T-helper 2 cell treated with Interferon-gamma antibody and Interleukin-4, amounts not matched to agents 100 ng/mL and 5 ng/mL, for 36 hours (primary cell): Measurements from ENCODE around the gene BGLAP. TPM values are rescaled to one million over a fixed set of nuclear protein-coding genes. Genes with fewer than 3 reads are reported as not detected.
"Not testable (repeated sequence)": the region's sequence is repeated elsewhere in the genome, so short reads cannot be mapped to it uniquely, and the experiment has no call there.

Source experiments
- intact Hi-C: fragments of 100-400 bp; cut with micrococcal nuclease; formaldehyde crosslinking; loops from one replicate; pipeline ENCODE4 v1.15.1; 2023
- total RNA-seq: library from RNA; stranded (reverse); gene quantifications from 2 replicates; pipeline ENCODE4 v1.2.3, GENCODE V29; 2022

Gene BGLAP
- total RNA-seq: 2.0 and 2.9 TPM in 2 replicates

DNA sequence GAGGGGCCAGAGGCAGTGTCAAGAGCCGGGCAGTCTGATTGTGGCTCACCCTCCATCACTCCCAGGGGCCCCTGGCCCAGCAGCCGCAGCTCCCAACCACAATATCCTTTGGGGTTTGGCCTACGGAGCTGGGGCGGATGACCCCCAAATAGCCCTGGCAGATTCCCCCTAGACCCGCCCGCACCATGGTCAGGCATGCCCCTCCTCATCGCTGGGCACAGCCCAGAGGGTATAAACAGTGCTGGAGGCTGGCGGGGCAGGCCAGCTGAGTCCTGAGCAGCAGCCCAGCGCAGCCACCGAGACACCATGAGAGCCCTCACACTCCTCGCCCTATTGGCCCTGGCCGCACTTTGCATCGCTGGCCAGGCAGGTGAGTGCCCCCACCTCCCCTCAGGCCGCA, at the start of gene BGLAP:
TSS of gene BGLAP (plus strand) at position 259 of the 400 bp plus-strand sequence. CDS start at position 307, 48 bp downstream.
- intact Hi-C loops: no loop called here

DNA sequence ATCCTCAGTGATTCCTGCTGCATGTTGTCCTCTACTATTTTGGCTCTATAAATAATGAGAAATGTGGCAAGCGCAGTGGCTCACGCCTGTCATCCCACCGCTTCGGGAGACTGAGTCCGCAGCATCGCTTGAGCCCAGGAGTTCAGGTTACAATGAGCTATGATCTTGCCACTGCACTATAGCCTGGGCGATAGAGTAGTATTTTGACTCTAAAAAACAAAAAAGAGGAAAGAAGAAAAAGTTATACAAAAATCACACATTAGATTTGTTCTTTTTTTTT, 48.8 kb upstream of the BGLAP start:
- intact Hi-C loops: loop anchor here (1.0 to 5.0 kb wide), 6 partner anchors 19 to 259 kb away; partner anchors contain the start of genes CCT3, KHDC4 and TSACC

DNA sequence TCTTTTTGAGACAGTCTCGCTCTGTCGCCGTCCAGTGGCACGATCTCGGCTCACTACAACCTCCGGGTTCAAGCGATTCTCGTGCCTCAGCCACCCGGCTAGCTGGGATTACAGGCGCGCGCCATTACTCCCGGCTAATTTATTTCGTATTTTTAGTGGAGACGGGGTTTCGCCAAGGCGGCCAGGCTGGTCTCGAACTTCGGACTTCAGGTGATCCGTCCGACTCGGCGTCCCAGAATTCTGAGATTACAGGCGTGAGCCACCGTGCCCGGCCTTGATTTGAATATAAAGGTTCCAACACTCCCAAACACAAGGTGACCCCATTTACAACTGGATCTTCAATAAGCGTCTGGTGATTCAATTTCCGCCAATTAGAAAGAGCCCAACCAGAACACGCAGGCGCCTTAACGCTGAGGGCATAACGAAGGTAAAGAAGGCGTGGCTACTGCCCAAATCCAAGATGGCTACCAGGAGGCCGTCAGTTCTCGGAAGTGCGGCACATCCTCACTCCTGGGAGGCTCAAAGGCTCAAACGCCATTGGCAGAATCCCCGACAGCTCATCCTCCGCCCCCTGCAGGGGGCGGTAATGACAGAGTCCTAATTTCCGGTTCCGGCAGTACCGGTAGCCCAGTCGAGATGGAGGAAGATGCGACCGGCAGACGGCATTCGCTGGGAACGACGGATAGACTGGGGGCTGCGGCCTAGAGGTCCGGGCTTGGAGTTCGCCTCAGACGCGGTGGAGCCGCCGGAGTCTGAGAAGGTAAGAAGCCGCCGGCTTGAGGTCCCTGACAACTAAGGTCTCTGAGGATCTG, 48.3 kb upstream of the BGLAP start, which contains the start of gene SLC25A44:
TSS of gene SLC25A44 (plus strand) at position 617 of the 812 bp plus-strand sequence. CDS start 5,744 bp downstream, outside the sequence.
- intact Hi-C loops: loop anchor here (1.0 to 5.0 kb wide), 6 partner anchors 19 to 259 kb away; partner anchors contain the start of genes CCT3, KHDC4 and TSACC

DNA sequence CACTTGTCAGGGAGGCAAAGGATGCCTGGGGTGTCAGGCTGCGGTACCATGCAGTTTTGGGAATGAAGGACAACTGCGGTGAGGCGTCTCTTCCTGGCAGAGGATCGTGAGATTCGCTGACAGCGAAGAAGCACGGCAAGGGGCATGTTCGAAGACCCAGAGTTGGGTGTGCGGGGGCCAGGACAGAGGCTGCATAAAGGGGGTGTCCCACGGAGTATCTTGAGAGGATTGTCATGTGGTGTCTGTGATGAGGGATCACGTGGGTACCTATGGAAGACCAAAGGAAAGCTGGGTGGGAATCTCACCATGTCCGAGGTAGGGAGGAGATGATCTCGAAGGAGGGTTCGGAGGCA, 47.7 kb upstream of the BGLAP start:
- intact Hi-C loops: loop anchor here (5.0 kb wide), 2 partner anchors 33 to 37 kb away; no protein-coding TSS in a partner anchor

DNA sequence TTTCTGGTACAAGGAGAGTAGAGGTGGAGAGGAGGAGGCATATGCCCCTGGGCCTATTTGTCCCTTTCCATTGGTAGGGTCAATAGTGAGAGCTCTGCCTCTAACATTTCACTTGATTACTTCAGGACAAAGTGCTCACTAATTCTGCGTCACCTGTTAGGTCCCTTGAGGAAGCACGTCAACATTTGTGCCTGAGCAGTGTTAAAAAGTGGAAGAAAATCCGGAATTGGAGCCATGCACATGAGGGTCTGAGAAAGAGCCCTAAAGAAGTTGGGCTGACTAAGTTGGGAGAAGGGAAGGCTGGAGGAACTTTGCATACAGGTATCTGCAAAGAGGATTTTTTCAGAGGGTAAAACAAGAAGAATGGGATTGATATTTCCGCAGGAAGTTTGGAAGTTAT, 46.1 kb upstream of the BGLAP start:
- intact Hi-C loops: no loop called here

DNA sequence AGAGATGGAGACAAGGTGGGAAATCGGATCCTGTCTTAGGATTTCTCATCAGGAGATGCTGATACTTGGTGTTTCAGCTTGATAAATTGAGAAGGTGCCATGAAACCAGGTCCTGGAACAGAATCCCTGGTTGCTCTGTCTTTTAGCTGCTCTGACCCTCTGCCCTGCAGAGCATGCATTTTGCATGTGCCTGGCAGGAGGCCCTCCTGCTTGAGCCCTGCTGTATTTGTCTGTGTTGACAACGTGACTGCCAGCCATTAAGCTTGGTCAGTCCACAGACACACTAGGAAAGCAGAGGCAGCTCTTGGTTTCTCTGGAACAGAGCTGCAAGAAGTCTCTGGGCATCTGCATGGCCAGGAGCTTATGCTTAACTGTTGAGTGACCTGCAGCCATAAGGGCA, 45.5 kb upstream of the BGLAP start:
- intact Hi-C loops: no loop called here

DNA sequence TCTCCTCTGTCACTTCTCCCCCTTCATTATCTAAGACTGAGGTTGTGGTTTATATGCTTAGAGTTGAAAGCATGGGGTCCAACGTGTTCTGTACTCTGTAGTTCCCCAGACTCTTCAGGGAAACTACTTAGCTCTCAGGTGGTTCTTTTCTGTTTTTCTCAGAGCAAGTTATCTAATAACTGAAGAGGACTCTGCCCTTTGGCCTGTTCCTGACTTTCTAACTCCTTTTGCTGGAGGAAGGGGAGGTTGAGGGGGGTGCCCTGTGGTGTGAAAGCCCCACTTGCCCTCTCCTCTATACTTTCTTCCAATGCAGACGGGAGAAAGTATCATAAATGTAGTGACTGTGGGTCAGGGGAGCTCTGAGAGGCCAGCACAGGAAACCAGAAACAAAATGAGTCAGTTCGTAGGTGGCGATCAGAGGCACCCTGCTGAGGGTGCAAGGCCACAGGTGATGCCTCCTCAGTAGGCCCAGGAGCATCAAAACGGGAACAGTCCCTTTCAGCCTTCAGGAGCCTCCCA, 43.1 kb upstream of the BGLAP start:
- intact Hi-C loops: no loop called here

DNA sequence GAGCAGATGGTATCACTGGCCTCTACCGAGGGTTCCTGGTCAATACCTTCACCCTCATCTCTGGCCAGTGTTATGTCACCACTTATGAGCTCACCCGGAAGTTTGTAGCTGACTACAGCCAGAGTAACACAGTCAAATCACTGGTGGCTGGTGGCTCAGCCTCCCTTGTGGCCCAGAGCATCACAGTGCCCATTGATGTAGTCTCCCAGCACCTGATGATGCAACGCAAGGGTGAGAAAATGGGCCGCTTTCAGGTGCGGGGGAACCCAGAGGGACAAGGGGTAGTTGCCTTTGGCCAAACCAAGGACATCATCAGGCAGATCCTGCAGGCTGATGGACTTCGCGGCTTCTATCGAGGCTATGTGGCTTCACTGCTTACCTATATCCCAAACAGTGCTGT, 41.9 kb upstream of the BGLAP start:
- intact Hi-C loops: no loop called here

DNA sequence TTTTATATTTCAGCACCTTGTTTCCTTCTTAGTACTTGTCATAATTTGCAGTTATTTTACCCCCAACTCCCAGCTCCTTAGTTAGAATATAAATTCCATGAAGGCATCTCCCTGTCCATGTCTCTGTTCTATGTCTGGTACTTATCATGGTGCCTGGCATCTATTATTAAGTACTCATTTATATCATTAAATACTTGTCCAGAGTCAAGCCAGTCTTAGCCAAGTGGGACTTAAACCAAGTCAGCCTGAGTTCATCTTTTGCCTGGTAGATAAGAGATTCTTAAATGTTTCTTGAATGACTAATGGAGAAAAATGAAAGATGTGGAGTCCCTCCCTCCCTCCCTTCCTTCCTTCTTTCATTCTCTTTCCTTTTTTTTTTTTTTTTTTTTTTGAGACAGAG, 38.7 kb upstream of the BGLAP start:
- intact Hi-C loops: no loop called here

DNA sequence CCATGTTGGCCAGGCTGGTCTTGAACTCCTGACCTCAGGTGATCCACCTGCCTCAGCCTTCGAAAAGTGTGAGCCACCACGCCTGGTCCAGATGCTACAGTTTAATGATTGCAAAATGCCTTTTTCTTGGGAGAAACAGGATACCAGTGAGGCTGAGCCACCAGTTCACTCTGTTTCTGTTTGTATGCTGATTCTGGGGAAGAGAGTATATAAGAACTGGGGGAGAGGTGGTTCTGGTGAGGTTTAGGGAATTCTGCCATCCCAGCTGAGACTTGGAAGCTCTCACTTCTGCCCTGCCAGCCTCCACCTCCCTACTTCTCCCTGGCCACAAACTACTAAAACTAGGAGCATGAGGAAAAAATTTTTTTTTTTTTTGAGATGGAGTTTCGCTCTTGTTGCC, 37.3 kb upstream of the BGLAP start:
- intact Hi-C loops: no loop called here

DNA sequence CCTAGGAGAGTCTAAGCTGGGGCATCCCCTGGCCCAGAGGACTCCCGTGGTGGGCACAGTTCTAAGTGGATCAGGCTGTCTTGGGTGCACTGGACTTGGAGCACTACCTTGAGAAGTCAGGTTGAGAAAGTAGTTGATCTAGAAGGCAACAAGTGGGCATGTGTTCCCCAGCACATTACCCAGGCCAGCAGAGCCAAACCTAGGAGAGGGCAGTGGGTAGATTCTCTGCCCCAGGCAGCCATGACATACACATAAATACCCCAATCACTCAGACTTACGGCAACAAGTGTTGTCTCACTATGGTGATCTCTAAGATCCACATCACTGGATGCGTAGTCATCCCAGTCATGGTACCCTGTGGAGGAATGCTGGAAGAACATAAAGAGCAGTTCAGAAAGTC, 30.7 kb upstream of the BGLAP start:
- intact Hi-C loops: no loop called here

DNA sequence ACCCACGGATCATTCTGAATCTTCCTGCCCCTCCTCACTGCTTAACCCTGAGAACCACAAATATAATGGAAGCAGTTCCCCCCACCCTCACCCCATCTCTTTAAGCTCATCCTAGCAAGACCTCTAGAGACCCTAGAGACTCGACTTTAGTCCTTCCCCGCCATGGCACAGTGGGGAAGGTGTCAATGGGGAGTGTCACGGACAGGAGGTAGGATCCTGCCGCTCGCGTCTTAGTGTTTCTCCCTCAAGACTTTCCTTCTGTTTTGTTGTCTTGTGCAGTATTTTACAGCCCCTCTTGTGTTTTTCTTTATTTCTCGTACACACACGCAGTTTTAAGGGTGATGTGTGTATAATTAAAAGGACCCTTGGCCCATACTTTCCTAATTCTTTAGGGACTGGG, 29.9 kb upstream of the BGLAP start:
- intact Hi-C loops: loop anchor here (1.0 kb wide), 2 partner anchors 19 to 70 kb away; partner anchors contain the start of gene SMG5

DNA sequence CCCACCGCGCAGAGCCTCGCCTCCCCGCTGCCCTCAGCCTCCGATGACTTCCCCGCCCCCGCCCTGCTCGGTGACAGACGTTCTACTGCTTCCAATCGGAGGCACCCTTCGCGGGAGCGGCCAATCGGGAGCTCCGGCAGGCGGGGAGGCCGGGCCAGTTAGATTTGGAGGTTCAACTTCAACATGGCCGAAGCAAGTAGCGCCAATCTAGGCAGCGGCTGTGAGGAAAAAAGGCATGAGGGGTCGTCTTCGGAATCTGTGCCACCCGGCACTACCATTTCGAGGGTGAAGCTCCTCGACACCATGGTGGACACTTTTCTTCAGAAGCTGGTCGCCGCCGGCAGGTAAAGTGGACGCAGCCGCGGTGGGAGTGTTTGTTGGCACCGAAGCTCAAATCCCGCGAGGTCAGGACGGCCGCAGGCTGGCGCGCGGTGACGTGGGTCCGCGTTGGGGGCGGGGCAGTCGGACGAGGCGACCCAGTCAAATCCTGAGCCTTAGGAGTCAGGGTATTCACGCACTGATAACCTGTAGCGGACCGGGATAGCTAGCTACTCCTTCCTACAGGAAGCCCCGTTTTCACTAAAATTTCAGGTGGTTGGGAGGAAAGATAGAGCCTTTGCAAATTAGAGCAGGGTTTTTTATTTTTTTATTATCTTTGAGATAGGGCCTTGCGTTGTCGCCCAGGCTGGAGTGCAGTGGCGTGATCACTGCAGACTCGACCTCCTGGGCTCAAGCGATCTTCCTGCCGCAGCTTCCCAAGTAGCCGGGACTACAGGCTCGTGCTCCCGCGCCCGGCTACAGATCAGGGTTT, 28.9 kb upstream of the BGLAP start, which contains the start of gene PMF1:
TSS of gene PMF1 (plus strand) at position 175 of the 811 bp plus-strand sequence. CDS start at position 184, 9 bp downstream.
- intact Hi-C loops: loop anchor here (1.0 kb wide), 2 partner anchors 20 to 69 kb away; partner anchors contain the start of gene SMG5

DNA sequence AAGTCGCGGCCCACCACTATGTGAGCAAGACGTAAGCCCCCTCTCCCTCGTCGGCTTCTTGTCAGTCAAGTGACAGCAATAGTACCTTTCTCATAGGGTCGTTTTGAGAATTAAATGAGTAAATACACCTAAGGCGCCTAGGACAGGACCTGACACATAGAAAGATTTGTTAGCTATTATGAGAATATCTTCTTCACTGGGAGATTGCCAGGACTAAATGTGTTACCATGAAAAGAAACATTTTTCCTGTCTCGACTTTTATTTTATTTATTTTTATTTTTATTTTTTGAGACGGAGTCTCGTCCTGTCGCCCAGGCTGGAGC, 28.4 kb upstream of the BGLAP start:
- intact Hi-C loops: no loop called here

DNA sequence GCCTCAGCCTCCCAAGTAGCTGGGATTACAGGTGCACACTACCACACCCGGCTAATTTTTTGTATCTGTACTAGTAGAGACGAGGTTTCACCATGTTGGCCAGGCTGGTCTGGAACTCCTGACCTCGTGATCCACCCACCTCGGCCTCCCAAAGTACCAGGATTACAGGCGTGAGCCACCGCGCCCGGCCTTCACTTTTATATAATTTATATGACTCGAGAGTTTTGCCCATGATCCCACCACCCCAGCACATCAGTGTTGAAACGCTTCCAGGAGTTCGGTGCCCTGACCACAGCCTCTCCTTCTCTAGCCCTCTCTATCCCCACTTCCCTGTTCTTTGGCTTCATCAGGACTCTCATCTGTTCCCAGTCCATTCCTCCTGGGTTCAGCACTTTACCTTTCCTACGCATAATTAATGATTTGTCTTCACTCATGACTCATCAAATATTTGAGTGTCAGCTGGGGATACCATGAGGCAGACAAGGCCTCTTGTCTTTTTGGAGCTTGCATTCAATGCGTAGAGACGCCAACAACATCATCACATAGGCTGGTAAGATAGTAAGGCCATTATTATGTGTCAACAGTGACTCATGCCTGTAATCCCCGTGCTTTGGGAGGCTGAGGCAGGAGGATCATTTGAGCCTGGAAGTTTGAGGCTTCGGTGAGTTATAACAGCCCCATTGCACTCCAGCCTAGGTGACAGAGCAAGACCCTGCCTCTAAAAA, 27.8 kb upstream of the BGLAP start:
- intact Hi-C loops: no loop called here

DNA sequence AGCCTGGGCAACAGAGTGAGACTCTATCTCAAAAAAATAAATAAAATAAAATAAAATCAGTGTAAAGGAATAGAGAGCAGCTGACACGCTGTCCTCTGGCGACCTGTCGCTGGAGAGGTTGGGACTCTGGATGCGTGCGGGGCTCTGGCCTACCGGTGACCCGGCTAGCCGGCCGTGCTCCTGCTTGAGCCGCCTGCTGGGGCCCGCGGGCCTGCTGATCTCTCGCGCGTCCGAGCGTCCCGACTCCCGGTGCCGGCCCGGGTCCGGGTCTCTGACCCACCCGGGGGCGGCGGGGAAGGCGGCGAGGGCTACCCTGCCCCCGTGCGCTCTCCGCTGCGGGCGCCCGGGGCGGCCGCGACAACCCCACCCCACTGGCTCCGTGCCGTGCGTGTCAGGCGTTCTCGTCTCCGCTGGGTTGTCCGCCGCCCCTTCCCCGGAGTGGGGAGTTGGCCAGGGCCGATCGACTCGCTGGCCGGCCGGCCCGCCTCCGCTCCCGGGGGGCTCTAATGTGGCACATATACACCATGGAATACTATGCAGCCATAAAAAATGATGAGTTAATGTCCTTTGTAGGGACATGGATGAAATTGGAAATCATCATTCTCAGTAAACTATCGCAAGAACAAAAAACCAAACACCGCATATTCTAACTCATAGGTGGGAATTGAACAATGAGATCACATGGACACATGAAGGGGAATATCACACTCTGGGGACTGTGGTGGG, 25.5 kb upstream of the BGLAP start:
- intact Hi-C loops: not testable (repeated sequence)

DNA sequence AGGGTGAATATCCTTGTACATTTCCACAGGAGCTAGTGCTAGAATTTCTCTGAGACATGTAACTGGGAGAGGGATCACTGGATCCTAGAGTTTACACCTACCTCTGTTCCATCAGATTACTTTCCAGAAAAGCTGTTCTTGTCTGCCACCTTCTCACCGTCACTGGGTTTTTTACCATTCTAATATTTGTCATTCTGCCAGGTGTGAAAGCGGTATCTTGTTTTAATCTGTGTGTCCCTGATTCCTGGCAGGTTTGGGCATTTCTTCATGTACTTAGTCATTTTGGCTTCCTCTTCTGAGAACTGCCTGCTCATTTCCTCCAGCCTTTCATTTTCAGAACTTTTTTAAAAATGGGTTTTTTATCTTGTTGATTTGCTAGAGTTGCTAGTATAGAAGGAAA, 24.1 kb upstream of the BGLAP start:
- intact Hi-C loops: no loop called here

DNA sequence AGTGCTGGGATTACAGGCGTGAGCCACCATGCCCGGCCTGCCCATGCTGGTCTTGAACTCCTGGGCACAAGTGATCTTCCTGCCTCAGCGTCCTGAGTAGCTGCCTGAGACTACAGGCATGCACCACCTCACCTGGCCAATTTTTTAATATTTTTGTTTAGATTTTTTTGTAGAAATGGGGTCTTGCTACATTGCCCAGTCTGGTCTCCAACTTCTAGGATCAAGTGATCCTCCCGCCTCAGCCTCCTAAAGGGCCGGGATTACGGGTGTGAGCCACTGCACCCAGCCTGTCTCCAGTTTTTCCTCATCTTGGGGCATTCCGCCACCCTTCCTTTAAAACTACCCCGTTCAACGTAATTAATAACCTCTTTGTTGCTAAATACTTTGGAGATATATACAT, 21.8 kb upstream of the BGLAP start:
- intact Hi-C loops: no loop called here

DNA sequence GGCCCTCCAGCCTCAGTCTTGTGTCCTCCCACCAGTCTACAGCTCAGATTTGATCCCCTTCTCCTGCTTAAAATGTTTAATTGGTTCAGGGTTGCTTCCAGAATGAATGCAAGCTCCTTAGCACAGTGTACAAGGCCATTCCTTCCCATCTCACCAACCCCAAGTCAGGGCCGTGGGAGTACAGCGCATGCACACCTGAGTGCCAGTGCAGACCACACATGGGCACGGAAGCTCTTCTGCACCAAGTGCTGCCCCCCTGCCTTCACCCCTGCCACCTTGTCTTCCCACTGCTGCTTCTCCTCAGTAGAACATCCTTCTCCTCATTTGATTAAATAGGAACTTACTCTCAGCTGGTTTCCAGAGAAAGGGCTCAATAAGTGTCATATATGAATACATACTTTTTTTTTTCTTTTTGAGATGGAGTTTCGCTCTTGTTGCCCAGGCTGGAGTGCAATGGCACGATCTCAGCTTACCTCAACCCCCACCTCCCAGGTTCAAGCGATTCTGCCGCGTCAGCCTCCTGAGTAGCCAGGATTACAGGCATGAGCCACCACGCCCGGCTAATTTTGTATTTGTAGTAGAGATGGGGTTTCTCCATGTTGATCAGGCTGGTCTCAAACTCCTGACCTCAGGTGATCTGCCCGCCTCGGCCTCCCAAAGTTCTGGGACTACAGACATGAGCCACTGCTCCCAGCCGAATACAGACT, 19.8 kb upstream of the BGLAP start:
- intact Hi-C loops: no loop called here

DNA sequence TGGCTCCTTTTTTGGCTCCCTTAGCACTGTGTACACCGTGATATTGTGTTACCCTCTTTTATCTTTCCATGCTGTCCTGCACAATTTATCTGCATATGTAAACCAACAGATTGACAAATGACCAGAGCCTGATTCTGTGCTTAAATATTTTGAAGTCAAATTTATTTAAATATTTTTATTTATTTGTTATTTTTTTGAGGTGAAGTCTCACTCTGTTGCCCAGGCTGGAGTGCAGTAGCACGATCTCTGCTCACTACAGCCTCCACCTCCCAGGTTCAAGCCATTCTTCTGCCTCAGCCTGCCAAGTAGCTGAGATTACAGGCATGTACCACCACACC, 16.3 kb upstream of the BGLAP start:
- intact Hi-C loops: loop anchor here (1.0 to 5.0 kb wide), 4 partner anchors 33 to 135 kb away; partner anchors contain the start of gene SLC25A44
